NCI-H1417 (cell line): Measurements from ENCODE around the gene UBA3.
A peak's percentile ranks its signal among the peaks of the same experiment; 100 is the strongest.

Experiments
- DNase-seq, 3 experiments: peaks; one replicate each; lab custom pipeline; 2025; lab: John Stamatoyannopoulos, UW

The UBA3 gene

GRCh38 chr3:69097407-69098086 lies 17.4 kb upstream of the UBA3 start:
- no peak for DNase-seq

GRCh38 chr3:69096299-69096698 lies 16.1 kb upstream of the UBA3 start:
- no peak for DNase-seq

GRCh38 chr3:69095636-69096035 lies 15.5 kb upstream of the UBA3 start:
- DNase-seq: no peak

GRCh38 chr3:69094467-69095205 lies 14.5 kb upstream of the UBA3 start:
- DNase-seq: no peak

DNA sequence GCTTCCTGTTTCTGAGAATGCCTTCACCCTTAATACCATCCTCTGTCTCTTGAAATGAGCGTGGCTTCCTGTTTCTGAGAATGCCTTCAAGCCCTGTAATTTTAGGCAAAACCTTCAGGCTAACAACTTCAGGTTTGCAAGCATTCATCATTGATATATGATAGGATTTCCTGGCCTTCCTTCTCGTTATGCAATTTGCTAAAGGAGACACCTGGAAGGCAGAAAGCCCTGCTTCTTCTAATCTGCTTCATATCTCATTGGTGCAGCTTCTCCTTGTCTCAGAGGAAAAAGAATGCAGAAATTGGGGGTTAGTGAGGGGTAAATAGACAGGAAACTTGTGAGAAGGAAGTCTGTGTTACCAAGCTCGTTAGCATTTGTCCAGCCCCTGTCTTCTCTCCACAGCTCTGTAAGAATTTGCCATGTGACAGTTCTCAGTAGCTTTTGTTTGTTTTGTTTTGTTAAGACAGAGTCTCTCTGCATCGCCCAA lies 11.9 kb upstream of the UBA3 start:
- DNase-seq: no peak

DNA sequence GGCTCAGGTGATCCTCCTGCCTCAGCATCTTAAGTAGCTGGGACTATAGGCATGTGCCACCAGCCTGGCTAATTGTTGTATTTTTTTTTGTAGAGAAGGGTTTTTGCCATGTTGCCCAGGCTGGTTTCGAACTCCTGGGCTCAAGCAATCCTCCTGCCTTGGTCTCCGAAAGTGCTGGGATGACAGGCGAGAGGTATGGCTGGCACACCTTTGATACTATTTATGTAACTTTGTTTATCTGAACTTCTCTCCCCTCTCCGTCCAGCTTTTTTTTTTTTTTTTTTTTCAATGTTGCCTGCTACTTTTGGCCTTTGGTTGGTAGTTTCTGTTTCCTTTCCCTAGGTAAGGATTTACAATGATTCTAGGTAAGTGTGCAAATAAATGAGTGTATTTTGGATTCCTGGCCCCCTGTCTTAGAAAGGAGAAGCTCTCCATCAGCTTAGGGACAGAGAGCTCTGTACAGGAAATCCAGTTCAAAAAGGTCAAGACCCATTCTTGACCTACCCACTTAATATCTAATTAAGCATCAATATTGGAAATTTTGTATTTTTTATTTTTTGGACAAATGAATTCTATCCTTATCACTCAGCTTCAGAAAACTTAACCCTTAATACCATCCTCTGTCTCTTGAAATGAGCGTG lies 11.3 kb upstream of the UBA3 start:
- DNase-seq: no peak

DNA sequence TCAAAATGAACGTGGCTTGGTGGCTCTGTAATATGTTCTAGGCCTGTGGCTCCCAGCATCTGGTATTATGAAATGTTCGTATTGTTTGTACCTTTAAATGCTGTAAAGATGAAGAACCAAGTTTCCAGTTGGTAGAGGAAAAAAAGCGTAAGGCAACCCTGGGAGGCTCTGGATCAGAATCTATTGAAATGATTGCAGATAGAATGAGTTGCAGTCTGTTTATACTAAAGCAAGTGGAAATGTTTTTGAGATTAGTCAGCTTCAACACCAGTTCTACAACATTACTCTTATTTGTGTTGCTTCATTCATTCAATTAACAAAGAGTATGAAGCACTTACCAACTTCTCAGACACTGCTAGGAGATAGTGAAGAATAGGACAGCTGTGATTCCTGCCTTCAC lies 9.9 kb upstream of the UBA3 start:
- DNase-seq: no peak

- DNase-seq: no peak
Measured at GRCh38 chr3:69088063-69088462, 7.9 kb upstream of the UBA3 start.

DNA sequence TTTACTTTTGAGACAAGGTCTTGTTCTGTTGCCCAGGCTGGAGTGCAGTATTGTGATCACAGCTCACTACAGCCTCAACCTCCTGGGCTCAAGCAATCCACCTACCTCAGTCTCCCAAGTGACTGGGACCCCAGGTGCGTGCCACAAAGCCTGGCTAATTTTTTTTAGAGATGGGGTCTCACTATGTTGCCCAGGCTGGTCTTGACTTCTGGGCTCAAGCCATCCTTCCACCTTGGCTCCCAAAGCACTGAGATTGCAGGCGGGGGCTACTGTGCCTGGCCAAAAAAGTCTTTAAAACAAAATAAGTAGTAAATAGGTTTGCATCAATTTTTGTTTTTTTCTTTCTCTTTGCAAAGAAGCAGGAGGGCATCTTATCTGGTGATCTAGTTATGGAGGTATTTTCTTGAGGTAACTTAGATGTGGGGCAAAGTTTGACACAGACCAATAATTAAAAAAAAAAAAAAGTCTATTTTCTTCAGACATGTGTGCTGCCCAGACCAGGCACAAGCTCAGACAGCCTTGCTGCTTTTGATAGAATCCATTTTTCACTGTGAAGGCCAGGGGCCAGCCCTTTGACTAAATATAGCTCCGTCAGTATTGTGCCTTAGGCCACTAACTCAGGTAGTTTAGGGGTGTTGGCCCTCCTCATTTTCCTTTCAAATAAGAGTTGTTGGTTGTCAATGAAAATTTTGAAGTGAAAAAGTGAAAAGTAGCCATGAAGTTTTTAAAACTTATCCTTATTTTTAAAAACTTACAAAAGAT lies 7.0 kb upstream of the UBA3 start:
- no peak for DNase-seq

DNA sequence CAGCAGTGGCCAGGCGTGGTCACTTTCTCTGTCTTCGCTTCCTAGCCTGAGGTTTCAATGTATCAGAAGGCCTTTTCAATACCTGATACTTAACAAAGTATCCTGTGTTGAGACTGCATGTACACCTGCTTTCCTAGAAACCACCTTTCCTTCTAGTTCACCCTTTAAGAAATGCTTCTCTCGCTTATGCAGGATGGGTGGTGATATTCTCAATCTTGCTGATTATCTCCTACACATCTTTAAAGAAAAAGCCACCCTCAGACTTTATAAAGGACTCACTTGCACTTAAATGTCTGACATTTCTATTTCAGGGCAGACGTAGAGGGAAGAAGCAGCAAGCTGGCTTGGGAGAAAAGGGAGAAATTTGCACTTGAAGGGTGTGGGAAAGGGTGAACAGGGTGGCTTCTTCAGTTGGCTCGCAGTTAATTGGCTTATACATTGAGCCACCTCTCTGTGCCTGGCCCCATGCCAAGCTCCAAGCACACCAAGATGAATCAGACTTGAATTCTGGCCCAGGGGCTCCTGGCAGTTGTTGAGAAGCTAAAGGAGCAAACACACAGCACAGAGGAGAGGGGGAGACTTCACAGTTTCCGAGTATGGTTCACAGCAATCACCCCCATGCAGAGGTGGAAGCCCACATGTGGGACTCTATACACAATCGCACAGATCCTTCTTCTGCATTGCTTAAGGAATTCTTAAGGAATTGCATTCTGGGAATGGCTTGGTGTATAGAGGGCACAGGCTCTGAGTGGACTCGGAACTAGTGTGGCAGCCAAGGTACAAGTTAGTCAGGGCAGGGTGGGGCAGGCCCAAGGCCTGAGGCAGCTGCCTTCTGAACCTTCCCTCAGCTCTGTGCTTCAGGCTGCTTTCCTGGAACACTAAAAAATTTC lies 5.9 kb upstream of the UBA3 start:
- peak; percentile 3 to 62 (median 26) for DNase-seq

DNA sequence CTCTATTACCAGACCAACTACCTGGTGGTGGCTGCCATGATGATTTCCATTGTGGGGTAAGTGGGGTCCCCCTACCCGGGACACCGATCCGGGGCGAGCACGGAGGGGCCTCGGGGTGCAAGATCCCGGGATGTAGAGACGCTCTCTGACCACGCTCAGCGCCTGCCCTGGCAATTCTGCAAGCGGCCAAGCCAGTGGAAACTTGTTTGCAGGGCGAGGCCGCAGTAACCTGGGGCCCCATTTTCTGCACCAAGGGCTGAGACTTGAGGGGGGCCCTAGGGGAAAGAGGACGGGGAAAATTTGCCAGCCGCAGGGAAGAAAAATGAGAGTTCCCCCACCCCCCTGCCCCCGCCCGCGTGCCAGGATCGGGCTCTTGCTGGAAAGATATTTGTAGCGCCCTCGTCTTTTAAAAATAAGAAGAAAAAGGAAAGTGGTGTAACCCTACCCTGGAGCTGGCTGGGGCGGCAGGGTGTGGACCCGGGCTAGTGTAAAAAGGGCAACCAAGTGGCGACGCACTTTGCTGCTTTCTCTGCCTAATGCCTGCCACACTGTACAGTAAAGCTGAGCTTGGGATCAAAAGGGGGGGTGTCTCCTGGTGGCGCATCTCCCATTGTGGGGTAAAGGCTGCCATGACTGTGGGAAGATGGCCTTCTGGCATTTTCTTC lies 5.1 kb upstream of the UBA3 start:
- peak in 2 of 3 experiments; percentile 4 to 26 for DNase-seq

GRCh38 chr3:69084326-69085167 lies 4.4 kb upstream of the UBA3 start, which contains the start of gene ARL6IP5:
TSS of gene ARL6IP5 (plus strand) at chr3:69084937. CDS start at chr3:69085048, 111 bp downstream.
- DNase-seq: peak; percentile 73 to 81 (median 79)

DNA sequence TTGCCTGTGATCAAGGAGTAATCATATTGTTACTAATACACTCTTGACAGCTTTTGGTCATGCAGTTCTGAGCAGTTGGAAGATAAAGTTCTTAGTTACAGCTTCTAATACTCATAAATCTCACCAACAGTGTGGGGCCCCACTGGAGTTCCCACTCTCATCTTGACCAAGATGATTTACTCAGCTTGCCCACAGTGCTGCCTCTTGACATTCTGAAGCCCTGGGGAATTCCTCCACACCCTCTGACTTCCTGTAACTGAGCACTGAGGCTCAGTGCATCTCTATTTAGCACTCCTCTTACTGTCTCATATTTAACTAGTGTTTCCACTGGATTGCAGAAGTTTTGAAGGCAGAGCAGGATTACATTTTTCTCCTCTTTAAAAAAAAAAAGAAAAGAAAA lies 2.6 kb upstream of the UBA3 start:
- no peak for DNase-seq

- DNase-seq: no peak
Measured at GRCh38 chr3:69082361-69082760, 2.2 kb upstream of the UBA3 start.

DNA sequence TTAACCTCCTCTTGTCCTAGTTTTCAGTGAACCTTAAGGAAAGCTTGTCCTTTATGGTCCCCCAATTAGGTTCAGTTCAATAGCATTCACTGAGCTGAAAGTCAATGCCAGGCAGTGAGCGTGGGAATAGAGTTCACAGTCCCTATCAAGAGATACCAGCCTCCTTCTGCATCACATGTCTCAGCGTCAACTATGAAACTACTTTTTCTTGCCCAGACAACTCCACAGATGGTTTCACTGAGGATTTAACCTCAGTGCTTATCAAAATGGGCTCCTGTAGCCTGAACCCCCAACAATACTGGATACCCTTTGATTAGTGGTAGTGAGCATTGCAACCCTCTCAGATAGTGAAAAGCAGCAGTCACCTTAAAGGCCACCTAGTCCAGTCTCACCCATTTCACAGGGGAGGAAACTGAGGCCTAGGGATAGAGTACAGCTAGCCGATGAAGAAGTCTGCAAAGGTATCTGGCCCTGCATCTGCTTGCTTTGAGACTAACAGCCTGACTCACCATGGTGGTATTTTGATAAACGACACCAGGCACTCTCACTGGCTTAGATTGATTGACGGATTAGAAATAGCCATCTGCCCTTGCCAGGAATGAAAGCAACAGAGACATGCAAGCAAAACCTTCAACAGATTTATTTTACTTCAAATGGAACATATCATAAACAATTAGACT lies 1.6 kb upstream of the UBA3 start:
- no peak for DNase-seq

GRCh38 chr3:69079269-69080159 lies 651 bp downstream of the UBA3 start:
- peak in 2 of 3 experiments; percentile 42 for DNase-seq

GRCh38 chr3:69072928-69073327 lies 7.2 kb downstream of the UBA3 start:
- no peak for DNase-seq

DNA sequence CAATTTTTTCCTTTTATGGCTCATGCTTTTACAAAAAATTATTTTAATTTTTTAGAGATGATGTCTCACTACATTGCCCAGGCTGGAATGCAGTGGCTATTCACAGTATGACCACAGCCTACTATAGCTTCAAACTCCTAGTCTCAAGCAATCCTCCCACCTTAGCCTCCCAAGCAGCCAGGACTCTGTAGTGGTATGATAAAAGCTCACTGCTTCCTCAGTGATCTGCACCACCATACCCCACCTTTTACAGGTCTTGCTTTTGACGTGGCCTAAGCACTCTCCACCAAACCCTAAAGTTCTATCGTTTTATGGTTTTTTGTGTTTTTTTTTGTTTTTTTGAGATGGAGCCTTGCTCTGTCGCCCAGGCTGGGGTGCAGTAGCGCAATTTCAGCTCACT lies 14.0 kb downstream of the UBA3 start:
- DNase-seq: no peak
